Chondrocyte (in vitro differentiated cells): ENCODE measurements around the gene ATP6AP2. TPM values are rescaled to one million over a fixed set of nuclear protein-coding genes. Genes with fewer than 3 reads are reported as not detected.

ENCODE experiments used
- DNase-seq: peaks from one replicate; pipeline ENCODE4 v3.0.0; 2021; ENCODE audit warnings: mixed read lengths, low spot score
- H3K27ac Mint-ChIP-seq: one replicate; pipeline ENCODE4 v1.8.0; 2021; ENCODE audit warnings: mild to moderate bottlenecking, moderate library complexity, mixed read lengths; ENCODE audit not compliant: unreplicated experiment
- H3K27me3 Mint-ChIP-seq: 2 replicates; pipeline ENCODE4 v1.8.0; 2021; ENCODE audit warnings: low read depth, mixed read lengths
- H3K36me3 Mint-ChIP-seq: 2 replicates; pipeline ENCODE4 v1.8.0; 2021; ENCODE audit warnings: low read depth, mixed read lengths
- H3K4me1 Mint-ChIP-seq: 2 replicates; pipeline ENCODE4 v1.8.0; 2021; ENCODE audit warnings: low read depth, mild to moderate bottlenecking, mixed read lengths
- H3K4me3 Mint-ChIP-seq: one replicate; pipeline ENCODE4 v1.8.0; 2021; ENCODE audit warnings: mild to moderate bottlenecking, moderate library complexity, mixed read lengths; ENCODE audit not compliant: unreplicated experiment
- H3K9me3 Mint-ChIP-seq: 2 replicates; pipeline ENCODE4 v1.8.0; 2021; ENCODE audit warnings: low read depth, mixed read lengths
- CTCF ChIP-seq: fragments of 200-600 bp; sonication (generic); IDR thresholded peaks from 2 replicates; pipeline ENCODE4 v1.5.0; 2021; ENCODE audit warnings: antibody characterized with exemption, mild to moderate bottlenecking, moderate library complexity
- total RNA-seq: library from RNA; stranded (reverse); gene quantifications from 3 replicates; pipeline ENCODE4 v1.2.1, GENCODE V29; 2021

ATP6AP2 gene
- total RNA-seq, 1 donor from 2014 or later, result 163 TPM

- Mint-ChIP-seq H3K4me1 (peaks cover 1% of the 10 kb centered on the region), H3K27ac (no peak overlapping the region), H3K4me3 (no peak overlapping the region), H3K27me3 (no peaks in the 10 kb centered on the region), H3K36me3 (peaks cover 5% of the 10 kb centered on the region), H3K9me3 (no peaks in the 10 kb centered on the region)
- no peak for TF ChIP-seq CTCF
- DNase-seq, result no peak
Observed at GRCh38 chrX:40652664-40653063, 71.9 kb downstream of the ATP6AP2 start.

DNA sequence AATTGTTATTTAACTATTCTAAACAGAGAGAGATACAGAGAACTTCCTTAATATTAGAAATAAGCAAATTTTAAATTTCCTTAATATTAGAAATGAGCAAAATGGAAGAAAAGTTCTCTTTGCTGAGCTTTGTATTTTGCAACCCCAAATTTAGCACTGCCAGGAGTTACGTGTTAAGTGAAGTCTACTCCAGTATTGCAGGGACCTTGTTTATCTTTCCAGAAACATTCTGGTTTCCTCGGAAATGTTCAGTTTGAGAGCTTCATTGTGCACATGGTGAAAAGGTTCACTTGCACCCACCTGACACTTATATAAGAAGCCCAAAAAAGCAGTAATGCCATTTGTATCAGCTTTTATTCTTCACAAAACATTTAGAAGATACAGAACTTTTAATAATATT, 72.8 kb downstream of the ATP6AP2 start:
- no peak for TF ChIP-seq CTCF
- DNase-seq, result no peak
- Mint-ChIP-seq H3K27ac (no peak overlapping the region), H3K4me3 (no peak overlapping the region), H3K36me3 (peaks cover 5% of the 10 kb centered on the region), H3K27me3 (no peaks in the 10 kb centered on the region), H3K4me1 (no peaks in the 10 kb centered on the region), H3K9me3 (no peaks in the 10 kb centered on the region)

Other genes starting within 250 kb of the ATP6AP2 start
- gene MPC1L, start 42.5 kb downstream of the ATP6AP2 start, total RNA-seq, result not detected in 3 replicates
- gene CXorf38, start 66.6 kb downstream of the ATP6AP2 start, total RNA-seq, result 9.5 to 12.1 TPM (median 9.7 TPM) in 3 replicates
- 53.0 to 69.3 TPM (median 62.9 TPM) in 3 replicates for gene MED14, start 154.6 kb downstream of the ATP6AP2 start, total RNA-seq